Lower leg skin (tissue), 4 donors: Measurements from ENCODE around the gene PMIS2. TPM values are rescaled to one million over a fixed set of nuclear protein-coding genes. Genes with fewer than 3 reads are reported as not detected.

ENCODE experiments used
- DNase-seq, 2 donors: peaks; one replicate each; pipeline ENCODE4 v3.0.0-alpha.2; 2019; ENCODE audit warnings: low spot score in 2 of 2
- H3K4me3 ChIP-seq: fragments of 200-600 bp; sonication (generic); 2 replicates; pipeline ENCODE4 v1.5.1; 2017; ENCODE audit warnings: mild to moderate bottlenecking, low read depth; ENCODE audit not compliant: poor library complexity, severe bottlenecking
- POLR2A ChIP-seq, 2 donors: fragments of 450-650 bp; IDR thresholded peaks; one replicate each; pipeline ENCODE4 v1.6.1; 2016 to 2017; ENCODE audit warnings: antibody characterized with exemption in 2 of 2, mild to moderate bottlenecking in 1 of 2, moderate library complexity in 1 of 2
- WGBS, 2 donors: methylation state at CpG; one replicate each; pipeline ENCODE4 v1.1.5; 2018; 5-methylcytosine and 5-hydroxymethylcytosine counted together
- intact Hi-C: fragments of 100-400 bp; cut with DNase I; formaldehyde crosslinking; loops from one replicate; pipeline ENCODE4 v1.15.0; 2023; ENCODE audit warnings: low total_unique reads
- total RNA-seq, 4 donors: library from RNA; depleted of rRNA; stranded (reverse); fragments of >200 nt; gene quantifications; one replicate each; pipeline ENCODE4 v1.1.0, GENCODE V29; 2016
- TF ChIP-seq, protein P1 (sequence below), 3 donors: fragments of 450-650 bp; IDR thresholded peaks; one replicate each; pipeline ENCODE4 v1.5.1; 2016; ENCODE audit warnings: antibody characterized with exemption in 3 of 3, mild to moderate bottlenecking in 3 of 3, moderate library complexity in 2 of 3

PMIS2 gene
- total RNA-seq, 4 donors from 2014 or later, result not detected

DNA sequence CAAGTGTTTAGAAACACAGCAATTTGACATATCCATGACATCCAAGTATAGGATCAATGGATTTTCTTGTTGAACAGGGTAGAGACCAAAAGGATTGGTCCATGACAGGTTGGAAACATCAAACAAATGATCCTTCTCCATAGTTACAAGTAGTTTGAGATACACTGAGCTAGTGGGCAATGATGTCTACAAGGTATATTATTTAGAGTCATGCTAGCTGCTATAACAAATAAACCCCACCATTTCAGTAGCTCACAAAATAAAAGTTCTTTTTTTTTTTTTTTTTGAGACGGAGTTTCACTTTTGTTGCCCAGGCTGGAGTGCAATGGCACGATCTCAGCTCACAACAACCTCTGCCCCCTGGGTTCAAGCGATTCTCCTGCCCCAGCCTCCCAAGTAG, 21.7 kb downstream of the PMIS2 start:
- WGBS, 2 donors, result 84 to 89% methylated on average over 3 of the region's 3 CpGs

DNA sequence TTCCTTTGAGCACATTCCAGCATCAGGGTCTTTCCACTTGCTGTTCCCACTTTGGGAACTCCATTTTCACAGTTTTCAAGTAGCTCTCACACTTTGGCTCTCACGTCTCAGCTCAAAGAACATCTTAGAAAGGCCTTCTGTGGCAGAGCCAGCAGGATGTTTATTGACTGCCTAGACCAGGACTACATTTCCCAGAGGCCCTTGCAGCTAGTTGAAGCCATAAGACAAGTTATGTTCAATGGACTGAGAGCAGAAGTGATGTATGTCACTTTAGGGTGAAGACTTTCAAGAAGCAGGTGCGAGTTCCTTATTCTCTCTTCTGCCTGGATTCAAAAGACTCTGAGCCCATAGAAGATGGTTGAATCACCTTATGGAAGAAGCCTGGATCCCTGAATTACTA, 22.3 kb downstream of the PMIS2 start:
- DNase-seq, result no peak
- TF ChIP-seq POLR2A (IDR thresholded peaks at IDR 0.05), result no peak
- TF ChIP-seq, protein P1, sequence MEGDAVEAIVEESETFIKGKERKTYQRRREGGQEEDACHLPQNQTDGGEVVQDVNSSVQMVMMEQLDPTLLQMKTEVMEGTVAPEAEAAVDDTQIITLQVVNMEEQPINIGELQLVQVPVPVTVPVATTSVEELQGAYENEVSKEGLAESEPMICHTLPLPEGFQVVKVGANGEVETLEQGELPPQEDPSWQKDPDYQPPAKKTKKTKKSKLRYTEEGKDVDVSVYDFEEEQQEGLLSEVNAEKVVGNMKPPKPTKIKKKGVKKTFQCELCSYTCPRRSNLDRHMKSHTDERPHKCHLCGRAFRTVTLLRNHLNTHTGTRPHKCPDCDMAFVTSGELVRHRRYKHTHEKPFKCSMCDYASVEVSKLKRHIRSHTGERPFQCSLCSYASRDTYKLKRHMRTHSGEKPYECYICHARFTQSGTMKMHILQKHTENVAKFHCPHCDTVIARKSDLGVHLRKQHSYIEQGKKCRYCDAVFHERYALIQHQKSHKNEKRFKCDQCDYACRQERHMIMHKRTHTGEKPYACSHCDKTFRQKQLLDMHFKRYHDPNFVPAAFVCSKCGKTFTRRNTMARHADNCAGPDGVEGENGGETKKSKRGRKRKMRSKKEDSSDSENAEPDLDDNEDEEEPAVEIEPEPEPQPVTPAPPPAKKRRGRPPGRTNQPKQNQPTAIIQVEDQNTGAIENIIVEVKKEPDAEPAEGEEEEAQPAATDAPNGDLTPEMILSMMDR (IDR thresholded peaks at IDR 0.05), result no peak
- no peak overlapping the region for H3K4me3 ChIP-seq
- WGBS, 2 donors, result 73 to 78% methylated on average over 2 of the region's 2 CpGs
- intact Hi-C loops, result no loop called here

More for the DNA sequence above, 21.7 kb downstream of the PMIS2 start:
- TF ChIP-seq POLR2A (IDR thresholded peaks at IDR 0.05), result no peak
- TF ChIP-seq, protein P1 (IDR thresholded peaks at IDR 0.05), result no peak
- intact Hi-C loops, result no loop called here
- no peak overlapping the region for H3K4me3 ChIP-seq
- DNase-seq, result no peak

DNA sequence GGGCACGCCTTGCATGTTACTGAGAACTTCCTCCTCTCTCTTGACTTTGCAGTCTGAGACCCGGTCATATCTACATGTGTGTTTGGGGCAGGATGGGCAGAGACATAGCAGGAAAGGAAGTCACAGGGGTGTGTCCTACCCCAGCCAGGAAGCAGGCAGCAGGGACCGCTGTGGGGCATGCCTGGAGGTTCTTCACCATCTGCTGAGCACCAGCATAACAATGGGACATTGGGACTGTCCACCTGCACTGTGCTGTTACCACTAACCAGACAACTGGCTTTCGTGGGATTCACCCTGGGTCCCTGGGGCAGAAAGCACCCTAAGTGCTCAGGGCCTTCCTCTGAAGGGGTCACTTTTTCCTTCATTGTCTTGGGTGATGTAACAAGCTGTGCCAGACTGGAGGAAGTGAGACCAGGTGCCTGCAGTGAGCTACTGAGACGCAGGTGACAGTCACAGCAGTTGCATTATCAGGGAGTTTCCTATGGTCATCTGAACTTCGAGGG, 23.9 kb downstream of the PMIS2 start:
- TF ChIP-seq, protein P1 (IDR thresholded peaks at IDR 0.05), result no peak
- TF ChIP-seq POLR2A (IDR thresholded peaks at IDR 0.05), result no peak
- intact Hi-C loops, result no loop called here
- WGBS, 2 donors, result 72 to 74% methylated on average over 6 of the region's 6 CpGs
- no peak overlapping the region for H3K4me3 ChIP-seq
- DNase-seq, result no peak

DNA sequence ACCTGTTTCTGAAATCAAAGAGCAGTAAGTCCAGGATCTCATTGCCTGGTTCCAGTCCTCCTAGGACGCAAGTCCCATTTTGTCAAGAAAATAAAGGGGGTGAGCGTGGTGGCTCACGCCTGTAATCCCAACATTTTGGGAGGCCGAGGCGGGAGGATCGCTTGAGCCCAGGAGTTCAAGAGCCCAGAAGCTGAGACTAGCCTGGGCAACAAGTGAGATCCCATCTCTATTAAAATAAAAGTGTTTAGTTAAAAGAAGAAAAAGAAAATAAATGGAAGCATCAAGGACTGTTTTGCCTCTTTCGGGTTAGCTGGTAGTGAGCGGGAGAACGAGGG, 26.2 kb downstream of the PMIS2 start:
- TF ChIP-seq POLR2A (IDR thresholded peaks at IDR 0.05), result no peak
- TF ChIP-seq, protein P1 (IDR thresholded peaks at IDR 0.05), result no peak
- 20 to 50% methylated on average over 9 of the region's 9 CpGs for WGBS, 2 donors
- no peak for DNase-seq
- no peak overlapping the region for H3K4me3 ChIP-seq
- intact Hi-C loops, result no loop called here

DNA sequence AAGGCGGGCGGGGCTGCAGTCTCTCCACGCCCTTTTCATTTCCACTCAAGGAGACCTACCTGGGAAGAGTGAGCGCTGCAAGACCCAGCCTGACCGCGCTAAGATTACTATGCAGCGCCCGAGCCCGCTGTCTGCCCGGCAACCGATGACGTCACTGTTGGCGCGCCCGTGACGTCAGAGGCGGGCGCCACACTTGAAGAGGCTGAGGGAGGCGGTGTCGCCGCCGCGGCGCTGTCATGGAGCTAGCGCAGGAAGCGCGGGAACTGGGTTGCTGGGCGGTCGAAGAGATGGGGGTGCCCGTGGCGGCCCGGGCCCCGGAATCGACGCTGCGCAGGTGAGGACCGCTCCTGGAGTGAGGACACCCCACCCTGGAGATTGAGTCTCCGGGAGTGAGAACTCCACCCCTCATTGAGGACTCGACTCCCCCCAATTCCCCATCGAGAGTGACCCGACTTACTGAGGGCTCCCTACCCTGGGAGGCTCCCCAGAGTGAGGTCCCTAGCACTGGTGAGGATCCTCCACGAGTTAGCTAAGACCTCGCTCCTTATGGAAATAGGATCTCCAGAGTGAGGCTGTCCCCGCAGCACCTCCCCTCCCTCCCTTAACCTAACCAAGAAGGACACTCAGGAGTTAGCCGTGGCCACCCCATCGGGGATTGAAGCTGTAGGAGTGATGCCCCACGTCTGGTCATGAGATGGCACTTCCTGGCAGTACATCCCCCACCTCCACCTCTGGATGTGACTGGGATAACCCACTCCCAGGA, 26.8 kb downstream of the PMIS2 start, which contains the start of gene HAUS5:
Gene HAUS5 (plus strand): TSS at position 177 of the 763 bp plus-strand sequence. CDS start 60 bp downstream, at position 237.
- WGBS, 2 donors, result 0% methylated on average over 34 to 45 of the region's 47 CpGs
- TF ChIP-seq POLR2A (IDR thresholded peaks at IDR 0.05), result no peak
- TF ChIP-seq, protein P1 (IDR thresholded peaks at IDR 0.05), result no peak
- H3K4me3 ChIP-seq, result peak within 1 kb of the TSS; percentile 43
- intact Hi-C loops, result no loop called here
- peak; percentile 93 to 99 for DNase-seq
